ENCODE data around the gene NMT1. TPM values are rescaled to one million over a fixed set of nuclear protein-coding genes. Genes with fewer than 3 reads are reported as not detected.

Gene NMT1
- total RNA-seq, 3 donors from 2014 or later: 81.9 to 130 (median 84.0) TPM

GRCh38 chr17:45155483-45155882 lies 94.4 kb downstream of the NMT1 start:
- no peaks in the 10 kb centered on the region for H3K27me3 ChIP-seq
- DNase-seq (ENCODE audit: low spot score in 2 of 2): no peak
- H3K27ac ChIP-seq: peak overlapping the region; percentile 43 to 57
- no peak overlapping the region for H3K4me3 ChIP-seq
- TF ChIP-seq CTCF (IDR thresholded peaks at IDR 0.05) (no peak), POLR2AphosphoS5 (IDR thresholded peaks at IDR 0.05) (no peak)
- intact Hi-C loops (cut with DNase I; ENCODE audit: low total_unique reads): no loop called here
- H3K36me3 ChIP-seq: no peaks in the 10 kb centered on the region
- no peaks in the 10 kb centered on the region for H3K9me3 ChIP-seq
- H3K4me1 ChIP-seq: peaks cover 3 to 28% of the 10 kb centered on the region in 2 donors

- no peak for DNase-seq (ENCODE audit: low spot score in 2 of 2)
- H3K27me3 ChIP-seq: no peaks in the 10 kb centered on the region
- peak overlapping the region in 1 of 2 donors; percentile 57 for H3K27ac ChIP-seq
- no peaks in the 10 kb centered on the region for H3K36me3 ChIP-seq
- intact Hi-C loops (cut with DNase I; ENCODE audit: low total_unique reads): no loop called here
- no peak for TF ChIP-seq POLR2A (IDR thresholded peaks at IDR 0.05)
- TF ChIP-seq POLR2AphosphoS5 (IDR thresholded peaks at IDR 0.05): no peak
- TF ChIP-seq CTCF (IDR thresholded peaks at IDR 0.05): no peak
- no peaks in the 10 kb centered on the region for H3K9me3 ChIP-seq
- no peak overlapping the region for H3K4me3 ChIP-seq
- H3K4me1 ChIP-seq: peaks cover 3 to 24% of the 10 kb centered on the region in 2 donors
Measured at GRCh38 chr17:45156242-45156641, 95.1 kb downstream of the NMT1 start.

Other genes with a start within 250 kb of the NMT1 start
- gene GJC1, start 231.0 kb upstream of the NMT1 start, total RNA-seq: 1 to 10 TPM; 2.3 to 4.6 (median 4.3) TPM
- gene HIGD1B, start 213.4 kb upstream of the NMT1 start, total RNA-seq: 1 to 10 TPM in 1 of 3 donors, under 1 TPM in 1, not detected in 1; 0.98 to 1.0 TPM
- 10 to 100 TPM; 58.1 to 71.4 (median 60.0) TPM for gene EFTUD2, start 161.9 kb upstream of the NMT1 start, total RNA-seq
- gene GFAP, start 145.8 kb upstream of the NMT1 start, total RNA-seq: 10 to 100 TPM in 2 of 3 donors, 1 to 10 TPM in 1; 4.2 to 37.0 (median 11.8) TPM
- under 1 TPM in 2 of 3 donors, not detected in 1; 0.15 to 0.64 TPM for gene KIF18B, start 113.5 kb upstream of the NMT1 start, total RNA-seq
- 1 to 10 TPM in 1 of 3 donors, under 1 TPM in 1, not detected in 1; 0.98 to 7.2 TPM for gene C1QL1, start 93.0 kb upstream of the NMT1 start, total RNA-seq
- 10 to 100 TPM; 44.0 to 76.8 (median 48.2) TPM for gene DCAKD, start 9.7 kb upstream of the NMT1 start, total RNA-seq
- gene PLCD3, start 71.2 kb downstream of the NMT1 start, total RNA-seq: 10 to 100 TPM; 30.8 to 62.2 (median 41.1) TPM
- gene ACBD4, start 74.4 kb downstream of the NMT1 start, total RNA-seq: 10 to 100 TPM; 13.8 to 28.8 (median 15.7) TPM
- gene HEXIM1, start 87.2 kb downstream of the NMT1 start, total RNA-seq: 10 to 100 TPM; 21.3 to 35.6 (median 33.4) TPM
- gene HEXIM2, start 100.6 kb downstream of the NMT1 start, total RNA-seq: 10 to 100 TPM in 2 of 3 donors, 1 to 10 TPM in 1; 6.6 to 13.3 (median 13.2) TPM
- gene FMNL1, start 160.6 kb downstream of the NMT1 start, total RNA-seq: 10 to 100 TPM in 2 of 3 donors, 1 to 10 TPM in 1; 9.2 to 31.2 (median 10.8) TPM
- gene SPATA32, start 200.8 kb downstream of the NMT1 start, total RNA-seq: under 1 TPM in 1 of 3 donors, not detected in 2; 0.44 TPM